ENCODE results near the gene HLTF. TPM values are rescaled to one million over a fixed set of nuclear protein-coding genes. Genes with fewer than 3 reads are reported as not detected.

The HLTF gene
- total RNA-seq, 1 donor from 2014 or later: 42.8 TPM

DNA sequence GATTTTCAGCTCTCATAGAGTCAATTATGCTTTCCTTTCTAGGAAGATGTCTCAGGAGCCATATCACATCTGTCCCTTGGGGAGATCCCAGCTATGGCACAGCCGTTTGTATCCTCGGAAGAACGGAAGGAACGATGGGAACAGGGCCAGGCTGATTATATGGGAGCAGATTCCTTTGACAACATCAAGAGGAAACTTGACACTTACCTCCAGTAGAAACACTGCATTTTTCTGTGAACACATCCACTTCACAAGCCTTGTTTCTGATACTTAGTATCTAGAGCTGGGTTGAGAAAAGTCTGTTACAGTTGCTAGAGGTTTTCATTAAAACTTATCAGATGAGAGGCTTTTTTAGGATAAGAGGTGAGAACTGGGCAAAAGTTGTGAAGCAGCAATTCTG is 59.6 kb downstream of the HLTF start:
- Mint-ChIP-seq H3K4me1 (ENCODE audit: low read depth) (peaks cover 7% of the 10 kb centered on the region), H3K27ac (peak overlapping the region; percentile 17), H3K9me3 (ENCODE audit: low read depth) (peaks cover 9% of the 10 kb centered on the region), H3K27me3 (no peaks in the 10 kb centered on the region), H3K4me3 (ENCODE audit: low read depth) (no peak overlapping the region), H3K36me3 (ENCODE audit: insufficient read depth) (peaks cover 31% of the 10 kb centered on the region)
- DNase-seq (ENCODE audit: low spot score, unreplicated experiment): no peak
- TF ChIP-seq, protein P1, sequence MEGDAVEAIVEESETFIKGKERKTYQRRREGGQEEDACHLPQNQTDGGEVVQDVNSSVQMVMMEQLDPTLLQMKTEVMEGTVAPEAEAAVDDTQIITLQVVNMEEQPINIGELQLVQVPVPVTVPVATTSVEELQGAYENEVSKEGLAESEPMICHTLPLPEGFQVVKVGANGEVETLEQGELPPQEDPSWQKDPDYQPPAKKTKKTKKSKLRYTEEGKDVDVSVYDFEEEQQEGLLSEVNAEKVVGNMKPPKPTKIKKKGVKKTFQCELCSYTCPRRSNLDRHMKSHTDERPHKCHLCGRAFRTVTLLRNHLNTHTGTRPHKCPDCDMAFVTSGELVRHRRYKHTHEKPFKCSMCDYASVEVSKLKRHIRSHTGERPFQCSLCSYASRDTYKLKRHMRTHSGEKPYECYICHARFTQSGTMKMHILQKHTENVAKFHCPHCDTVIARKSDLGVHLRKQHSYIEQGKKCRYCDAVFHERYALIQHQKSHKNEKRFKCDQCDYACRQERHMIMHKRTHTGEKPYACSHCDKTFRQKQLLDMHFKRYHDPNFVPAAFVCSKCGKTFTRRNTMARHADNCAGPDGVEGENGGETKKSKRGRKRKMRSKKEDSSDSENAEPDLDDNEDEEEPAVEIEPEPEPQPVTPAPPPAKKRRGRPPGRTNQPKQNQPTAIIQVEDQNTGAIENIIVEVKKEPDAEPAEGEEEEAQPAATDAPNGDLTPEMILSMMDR (IDR thresholded peaks at IDR 0.05; ENCODE audit: unreplicated experiment): no peak

DNA sequence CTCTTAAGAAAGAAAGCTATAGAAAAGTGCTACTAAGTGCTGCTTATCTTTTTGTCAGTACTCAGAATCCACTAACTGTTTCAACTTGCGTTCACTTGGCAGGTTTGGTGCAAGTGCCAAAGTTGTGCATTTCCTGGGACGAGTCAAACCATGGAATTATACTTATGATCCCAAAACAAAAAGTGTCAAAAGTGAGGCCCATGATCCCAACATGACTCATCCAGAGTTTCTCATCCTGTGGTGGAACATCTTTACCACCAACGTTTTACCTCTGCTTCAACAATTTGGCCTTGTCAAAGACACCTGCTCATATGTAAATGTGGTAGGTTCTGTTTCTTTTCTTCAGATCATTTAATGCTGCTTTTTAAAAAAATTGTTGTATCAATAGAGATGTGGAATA is 62.4 kb downstream of the HLTF start:
- Mint-ChIP-seq H3K4me3 (ENCODE audit: low read depth) (no peak overlapping the region), H3K4me1 (ENCODE audit: low read depth) (peaks cover 7% of the 10 kb centered on the region), H3K36me3 (ENCODE audit: insufficient read depth) (peaks cover 29% of the 10 kb centered on the region), H3K27me3 (no peaks in the 10 kb centered on the region), H3K27ac (no peak overlapping the region), H3K9me3 (ENCODE audit: low read depth) (peaks cover 9% of the 10 kb centered on the region)
- TF ChIP-seq, protein P1 (IDR thresholded peaks at IDR 0.05; ENCODE audit: unreplicated experiment): no peak
- no peak for DNase-seq (ENCODE audit: low spot score, unreplicated experiment)

DNA sequence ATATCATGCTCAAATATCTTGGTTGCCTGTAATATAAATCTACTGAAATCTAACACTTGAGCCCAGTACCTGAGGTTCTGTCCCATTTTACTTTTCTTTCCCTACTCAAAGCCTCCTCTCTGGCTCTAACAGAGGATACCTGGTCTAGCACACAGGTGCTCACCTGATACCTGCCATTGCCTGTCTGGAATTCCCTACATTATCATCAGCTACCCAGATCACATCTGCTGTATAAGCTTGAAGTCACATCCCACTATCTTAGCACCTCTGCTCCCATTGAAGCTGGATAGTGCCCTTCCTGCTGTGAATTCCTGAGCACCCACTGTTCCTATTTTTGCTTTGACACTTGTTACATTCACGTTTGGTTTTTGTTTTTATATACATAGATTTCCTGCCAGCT is 64.5 kb downstream of the HLTF start:
- DNase-seq (ENCODE audit: low spot score, unreplicated experiment): no peak
- peaks cover 31% of the 10 kb centered on the region for H3K36me3 Mint-ChIP-seq (ENCODE audit: insufficient read depth)
- peaks cover 7% of the 10 kb centered on the region for H3K4me1 Mint-ChIP-seq (ENCODE audit: low read depth)
- H3K27ac Mint-ChIP-seq: peak overlapping the region; percentile 47
- H3K27me3 Mint-ChIP-seq: no peaks in the 10 kb centered on the region
- H3K9me3 Mint-ChIP-seq (ENCODE audit: low read depth): peaks cover 9% of the 10 kb centered on the region
- TF ChIP-seq, protein P1 (IDR thresholded peaks at IDR 0.05; ENCODE audit: unreplicated experiment): no peak
- H3K4me3 Mint-ChIP-seq (ENCODE audit: low read depth): no peak overlapping the region

DNA sequence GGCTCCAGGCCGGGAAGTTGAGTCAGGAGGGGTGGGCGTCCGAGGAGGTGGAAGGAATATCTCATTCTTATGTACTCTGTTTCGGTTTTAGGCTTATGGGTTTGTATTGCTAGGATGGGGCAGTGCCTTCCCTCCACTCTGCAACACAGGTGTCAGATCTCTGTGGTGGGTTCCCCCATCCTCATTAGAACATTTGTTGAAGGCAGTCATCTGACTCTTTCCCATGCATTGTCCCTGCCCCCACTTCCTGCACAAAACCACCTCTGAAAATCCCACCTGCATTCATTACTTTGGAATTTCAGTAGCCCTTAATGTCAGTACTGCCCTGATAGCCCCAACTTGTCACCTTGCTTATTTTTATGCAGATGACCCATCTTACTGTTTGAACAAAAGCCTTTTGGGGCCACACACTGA is 65.5 kb downstream of the HLTF start:
- H3K27me3 Mint-ChIP-seq: no peaks in the 10 kb centered on the region
- no peaks in the 10 kb centered on the region for H3K4me1 Mint-ChIP-seq (ENCODE audit: low read depth)
- peaks cover 9% of the 10 kb centered on the region for H3K9me3 Mint-ChIP-seq (ENCODE audit: low read depth)
- H3K27ac Mint-ChIP-seq: no peak overlapping the region
- no peak overlapping the region for H3K4me3 Mint-ChIP-seq (ENCODE audit: low read depth)
- DNase-seq (ENCODE audit: low spot score, unreplicated experiment): no peak
- peaks cover 27% of the 10 kb centered on the region for H3K36me3 Mint-ChIP-seq (ENCODE audit: insufficient read depth)
- TF ChIP-seq, protein P1 (IDR thresholded peaks at IDR 0.05; ENCODE audit: unreplicated experiment): no peak

DNA sequence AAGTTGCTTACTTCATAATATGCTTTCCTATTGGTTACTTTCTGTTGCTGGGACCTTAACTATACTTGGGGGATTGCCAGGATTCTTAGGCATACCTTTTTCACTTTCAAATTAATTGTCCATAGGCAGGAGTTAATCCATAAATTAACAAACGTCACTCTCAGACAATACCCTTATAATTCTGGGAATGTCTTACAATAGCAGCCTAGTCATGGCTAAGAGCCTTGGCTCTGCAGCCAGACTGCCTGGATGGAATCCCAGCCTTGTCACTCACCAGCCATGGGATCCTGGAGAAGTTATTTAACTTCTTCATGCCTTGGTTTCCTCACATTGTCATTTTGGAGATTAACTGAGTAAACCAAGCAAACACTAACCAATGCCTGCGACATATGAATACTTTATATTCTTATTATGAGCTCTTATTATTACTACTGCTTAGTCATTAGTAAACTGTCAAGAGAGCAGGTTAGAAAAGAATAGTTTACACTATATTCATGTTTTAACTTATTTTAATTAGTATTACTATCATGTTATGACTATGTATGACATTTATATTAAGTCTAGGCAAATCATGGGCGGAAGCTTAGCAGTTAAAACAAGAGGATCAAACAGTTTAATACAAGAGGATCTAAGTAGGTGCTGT is 66.0 kb downstream of the HLTF start:
- TF ChIP-seq, protein P1 (IDR thresholded peaks at IDR 0.05; ENCODE audit: unreplicated experiment): no peak
- Mint-ChIP-seq H3K36me3 (ENCODE audit: insufficient read depth) (peaks cover 30% of the 10 kb centered on the region), H3K9me3 (ENCODE audit: low read depth) (peaks cover 9% of the 10 kb centered on the region), H3K27me3 (no peaks in the 10 kb centered on the region), H3K4me3 (ENCODE audit: low read depth) (no peak overlapping the region), H3K4me1 (ENCODE audit: low read depth) (no peaks in the 10 kb centered on the region), H3K27ac (no peak overlapping the region)
- no peak for DNase-seq (ENCODE audit: low spot score, unreplicated experiment)

All from progenitor cell of endocrine pancreas (in vitro differentiated cells).